Stomach smooth muscle (tissue), 2 donors: ENCODE data around the gene RECK.
"Not testable (repeated sequence)": the region's sequence is repeated elsewhere in the genome, so short reads cannot be mapped to it uniquely, and the experiment has no call there.

ENCODE experiments used
- H3K27ac ChIP-seq: one replicate; pipeline ENCODE4 v1.7.0; 2013; ENCODE audit warnings: mild to moderate bottlenecking, low read length, inconsistent platforms
- H3K27me3 ChIP-seq, 2 donors: one replicate each; pipeline ENCODE4 v1.7.0; 2013; ENCODE audit warnings: low read length in 2 of 2; ENCODE audit not compliant: insufficient read depth in 2 of 2, control insufficient read depth in 1 of 2
- H3K36me3 ChIP-seq, 2 donors: one replicate each; pipeline ENCODE4 v1.7.0; 2013; ENCODE audit warnings: low read length in 2 of 2; ENCODE audit not compliant: control insufficient read depth in 2 of 2, insufficient read depth in 2 of 2
- H3K4me1 ChIP-seq: one replicate; pipeline ENCODE4 v1.7.0; 2013; ENCODE audit warnings: low read length; ENCODE audit not compliant: control insufficient read depth, insufficient read depth
- H3K4me3 ChIP-seq, 2 donors: one replicate each; pipeline ENCODE4 v1.7.0; 2013; ENCODE audit warnings: low read length in 2 of 2
- H3K9ac ChIP-seq, 2 donors: one replicate each; pipeline ENCODE4 v1.7.0; 2013; ENCODE audit warnings: low read length in 2 of 2, mild to moderate bottlenecking in 1 of 2
- H3K9me3 ChIP-seq, 2 donors: one replicate each; pipeline ENCODE4 v1.7.0; 2013; ENCODE audit warnings: low read length in 2 of 2; ENCODE audit not compliant: control insufficient read depth in 2 of 2
- donor health status: healthy.
- donor health status: Pancreatic carcinoma.

RECK gene

DNA sequence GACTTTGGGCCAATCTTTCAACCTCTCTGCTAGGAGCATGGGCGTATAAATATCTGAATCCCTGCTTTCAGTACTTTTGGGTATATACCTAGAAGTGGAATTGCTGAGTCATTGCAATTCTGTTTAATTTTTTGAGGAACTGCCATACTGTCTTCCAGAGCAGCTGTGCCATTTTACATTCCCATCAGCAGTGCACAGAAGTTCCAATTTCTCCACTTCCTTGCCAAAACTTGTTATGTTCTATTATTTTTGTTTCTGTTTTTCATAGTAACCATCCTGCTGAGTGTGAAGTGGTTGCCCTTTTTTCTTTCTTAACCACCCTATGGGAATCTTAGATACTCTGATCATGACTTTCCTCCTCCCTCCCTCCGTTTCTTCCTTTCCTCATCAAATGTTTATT, 121.4 kb downstream of the RECK start:
- H3K9me3 ChIP-seq, result no peaks in the 10 kb centered on the region
- no peaks in the 10 kb centered on the region for H3K27me3 ChIP-seq
- H3K36me3 ChIP-seq, result peaks cover 4 to 9% of the 10 kb centered on the region in 2 donors
- H3K4me1 ChIP-seq, result peaks cover 32% of the 10 kb centered on the region
- H3K9ac ChIP-seq, result no peak overlapping the region
- peak overlapping the region; percentile 53 for H3K27ac ChIP-seq
- no peak overlapping the region for H3K4me3 ChIP-seq

DNA sequence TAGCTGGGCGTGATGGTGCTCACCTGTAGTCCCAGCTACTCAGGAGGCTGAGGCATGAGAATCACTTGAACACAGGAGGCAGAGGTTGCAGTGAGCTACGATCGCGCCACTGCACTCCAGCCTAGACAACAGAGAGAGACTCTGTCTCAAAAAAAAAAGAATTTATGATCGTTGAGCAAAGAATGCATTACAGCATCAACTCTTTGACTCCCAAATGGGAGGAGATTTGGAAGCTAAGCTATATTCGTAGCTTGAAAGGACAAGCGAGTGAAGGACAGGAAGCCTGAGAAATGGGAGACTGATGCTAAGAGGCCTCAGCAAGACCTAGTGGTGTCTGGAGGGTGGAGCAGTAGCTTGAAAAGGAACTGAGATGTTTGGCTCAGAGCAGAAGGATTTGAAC, 122.2 kb downstream of the RECK start:
- Histone ChIP-seq H3K9ac (no peak overlapping the region), H3K9me3 (no peaks in the 10 kb centered on the region), H3K27me3 (no peaks in the 10 kb centered on the region), H3K4me1 (peaks cover 35% of the 10 kb centered on the region), H3K27ac (peak overlapping the region; percentile 53), H3K4me3 (no peak overlapping the region), H3K36me3 (peaks cover 4 to 9% of the 10 kb centered on the region in 2 donors)

DNA sequence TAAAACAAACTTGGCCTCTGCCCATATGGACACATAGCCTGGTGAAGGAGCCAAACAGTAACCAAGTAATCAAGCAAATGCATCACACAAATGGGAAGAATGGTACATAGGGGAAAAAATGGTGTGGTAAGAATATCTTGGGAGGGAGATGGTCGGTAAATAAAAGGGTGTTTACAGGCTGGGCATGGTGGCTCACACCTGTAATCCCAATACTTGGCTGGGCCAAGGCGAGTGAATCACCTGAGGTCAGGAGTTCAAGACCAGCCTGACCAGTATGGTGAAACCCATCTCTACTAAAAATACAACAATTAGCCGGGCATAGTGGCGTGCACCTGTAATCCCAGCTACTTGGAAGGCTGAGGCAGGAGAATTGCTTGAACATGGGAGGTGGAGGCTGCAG, 122.8 kb downstream of the RECK start:
- not testable (repeated sequence) for H3K4me3 ChIP-seq, H3K36me3 ChIP-seq, H3K27me3 ChIP-seq, H3K9me3 ChIP-seq
- Histone ChIP-seq H3K4me1 (peaks cover 30% of the 10 kb centered on the region), H3K9ac (peak overlapping the region in 1 of 2 donors; percentile 13), H3K27ac (peak overlapping the region; percentile 41)

DNA sequence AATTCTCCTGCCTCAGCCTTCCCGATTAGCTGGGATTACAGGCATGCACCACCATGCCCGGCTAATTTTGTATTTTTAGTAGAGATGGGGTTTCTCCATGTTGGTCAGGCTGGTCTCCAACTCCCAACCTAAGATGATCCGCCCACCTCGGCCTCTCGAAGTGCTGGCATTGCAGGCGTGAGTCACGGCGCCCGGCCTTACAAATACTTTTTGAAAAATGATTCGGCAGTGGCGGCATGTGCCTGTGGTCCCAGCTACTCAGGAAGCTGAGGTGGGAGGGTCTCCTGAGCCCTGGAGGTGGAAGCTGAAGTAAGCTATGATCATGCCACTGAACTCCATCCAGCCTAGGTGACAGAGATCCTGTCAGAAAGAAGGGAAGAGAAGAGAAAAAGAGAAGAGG, 123.4 kb downstream of the RECK start:
- peaks cover 29% of the 10 kb centered on the region for H3K4me1 ChIP-seq
- H3K4me3 ChIP-seq, H3K9me3 ChIP-seq, H3K27me3 ChIP-seq, H3K27ac ChIP-seq, H3K9ac ChIP-seq, H3K36me3 ChIP-seq: not testable (repeated sequence)

DNA sequence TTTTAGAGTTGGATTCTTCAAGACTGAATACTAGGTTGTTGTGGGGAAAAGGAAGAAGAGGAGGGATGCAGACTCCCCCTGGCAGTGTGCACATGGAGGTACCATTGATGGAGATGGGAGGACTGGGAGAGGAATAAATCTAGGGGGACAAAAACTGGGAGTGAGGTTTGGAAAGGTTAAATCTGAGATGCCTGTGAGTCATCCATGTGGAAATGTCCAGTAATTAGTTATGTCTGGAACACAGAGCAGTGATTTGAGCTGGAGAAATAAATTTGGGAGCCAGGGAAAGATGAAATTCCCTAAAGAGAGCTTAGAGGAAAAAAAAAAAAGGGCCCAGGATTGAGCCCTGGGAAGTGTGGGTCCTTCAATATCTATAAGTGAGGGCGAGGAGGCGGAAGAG, 124.5 kb downstream of the RECK start:
- Histone ChIP-seq H3K9ac (no peak overlapping the region), H3K36me3 (peaks cover 4 to 9% of the 10 kb centered on the region in 2 donors), H3K4me3 (no peak overlapping the region), H3K4me1 (peaks cover 29% of the 10 kb centered on the region), H3K27ac (no peak overlapping the region), H3K9me3 (no peaks in the 10 kb centered on the region), H3K27me3 (no peaks in the 10 kb centered on the region)

DNA sequence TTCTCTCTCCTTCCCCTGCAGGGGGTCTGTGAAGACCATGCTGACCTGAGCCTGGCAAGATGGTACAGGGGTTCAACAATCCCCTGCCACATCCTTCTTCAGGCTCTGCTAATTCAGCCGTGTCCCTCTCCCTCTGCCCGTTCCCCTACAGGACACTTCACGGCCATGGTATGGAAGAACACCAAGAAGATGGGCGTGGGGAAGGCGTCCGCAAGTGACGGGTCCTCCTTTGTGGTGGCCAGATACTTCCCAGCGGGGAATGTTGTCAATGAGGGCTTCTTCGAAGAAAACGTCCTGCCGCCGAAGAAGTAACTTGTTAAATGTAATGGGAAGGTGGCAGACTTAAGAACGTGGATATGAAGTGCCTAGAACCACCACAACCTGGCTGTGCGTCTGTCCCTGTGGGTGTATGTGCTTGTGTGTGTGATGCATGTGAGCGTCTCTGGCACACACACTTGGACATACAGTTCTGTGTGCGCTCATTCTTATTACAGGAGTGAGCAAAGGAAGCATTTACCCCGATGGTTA, 125.6 kb downstream of the RECK start:
- Histone ChIP-seq H3K27ac (no peak overlapping the region), H3K9ac (no peak overlapping the region), H3K4me1 (peaks cover 34% of the 10 kb centered on the region)

DNA sequence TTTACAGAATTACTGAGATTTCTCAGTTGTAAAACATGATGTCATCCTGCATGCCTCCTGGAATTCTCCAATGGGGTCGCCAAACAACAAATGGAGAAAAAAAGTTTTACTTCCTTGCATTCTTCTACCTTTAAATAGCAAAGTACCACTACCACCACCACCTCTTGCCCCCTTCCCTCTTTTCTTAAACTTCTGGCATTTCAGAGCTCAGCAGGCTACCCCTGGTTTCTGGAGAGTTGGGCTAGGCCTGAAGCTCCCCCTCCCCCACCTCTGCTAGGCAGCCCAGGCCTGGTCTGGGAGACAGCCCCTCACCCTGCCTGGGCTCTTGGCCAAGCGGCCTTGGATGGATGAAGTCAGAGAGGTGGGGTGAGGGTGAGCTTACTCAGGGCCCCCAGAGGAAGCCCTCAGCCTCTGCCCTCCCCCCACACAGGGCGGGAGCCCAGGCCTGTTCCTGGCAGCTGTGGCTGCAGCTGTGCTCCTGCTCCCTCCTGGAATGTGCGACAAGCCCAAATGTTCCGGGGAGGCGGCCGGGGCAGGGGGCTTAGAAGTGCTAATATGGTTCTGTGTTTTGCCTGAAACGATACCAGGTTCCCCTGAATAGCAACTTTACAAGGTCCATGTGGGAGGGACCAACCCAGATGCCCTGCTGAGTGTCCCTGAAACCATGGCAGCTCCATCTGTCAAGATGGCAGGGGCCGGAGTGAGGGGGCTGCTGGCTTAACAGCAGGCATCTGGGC, 126.5 kb downstream of the RECK start:
- no peaks in the 10 kb centered on the region for H3K9me3 ChIP-seq
- H3K9ac ChIP-seq, result peak overlapping the region; percentile 11 to 47
- H3K27ac ChIP-seq, result peak overlapping the region; percentile 82
- H3K36me3 ChIP-seq, result peaks cover 4% of the 10 kb centered on the region in 2 donors
- H3K4me3 ChIP-seq, result peak overlapping the region in 1 of 2 donors; percentile 29
- H3K4me1 ChIP-seq, result peaks cover 32% of the 10 kb centered on the region
- no peaks in the 10 kb centered on the region for H3K27me3 ChIP-seq

More for the DNA sequence above, 125.6 kb downstream of the RECK start:
- no peaks in the 10 kb centered on the region for H3K27me3 ChIP-seq
- H3K4me3 ChIP-seq, result no peak overlapping the region
- peaks cover 4% of the 10 kb centered on the region in 2 donors for H3K36me3 ChIP-seq
- no peaks in the 10 kb centered on the region for H3K9me3 ChIP-seq

DNA sequence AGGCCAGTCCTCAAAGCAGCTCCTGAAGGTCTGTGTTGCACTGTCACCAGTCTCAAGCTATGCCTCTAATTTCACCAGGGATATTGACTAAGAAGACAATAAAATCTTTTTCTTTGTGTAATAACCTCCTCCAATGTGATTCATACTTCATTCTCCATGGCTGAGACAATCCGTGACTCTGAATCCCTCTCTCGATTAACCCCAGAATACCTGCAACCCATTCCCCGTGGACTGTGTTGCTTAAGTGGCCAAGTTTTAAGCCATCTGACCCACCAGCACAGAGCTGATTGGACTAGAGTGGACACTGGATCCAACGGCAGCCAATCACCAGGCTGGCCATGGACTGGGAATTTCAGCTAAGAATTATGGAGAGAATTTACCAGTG, 127.1 kb downstream of the RECK start:
- peaks cover 4% of the 10 kb centered on the region in 2 donors for H3K36me3 ChIP-seq
- peak overlapping the region; percentile 82 for H3K27ac ChIP-seq
- H3K9me3 ChIP-seq, result no peaks in the 10 kb centered on the region
- H3K9ac ChIP-seq, result peak overlapping the region; percentile 11 to 47
- no peaks in the 10 kb centered on the region for H3K27me3 ChIP-seq
- peaks cover 28% of the 10 kb centered on the region for H3K4me1 ChIP-seq
- H3K4me3 ChIP-seq, result no peak overlapping the region

DNA sequence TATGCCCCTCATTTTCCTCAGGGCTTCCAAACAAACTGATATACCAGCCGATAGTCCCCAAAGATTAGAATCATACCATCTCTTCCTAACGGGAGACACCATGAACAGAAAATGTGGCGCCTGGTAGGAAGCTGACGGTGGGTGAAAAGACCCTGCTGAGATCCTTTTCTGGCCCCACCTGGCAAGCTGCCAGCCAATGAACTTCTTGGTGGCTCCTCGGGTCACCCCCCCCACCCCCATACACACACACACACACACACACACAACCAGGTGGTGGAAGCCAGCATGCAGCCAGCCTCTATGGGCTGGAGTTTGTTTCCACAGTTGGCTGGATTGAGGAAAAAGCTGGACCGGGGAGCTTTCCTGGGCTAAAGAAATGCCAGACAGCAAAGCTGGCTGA, 127.7 kb downstream of the RECK start:
- Histone ChIP-seq H3K4me1 (peaks cover 25% of the 10 kb centered on the region), H3K36me3 (peaks cover 4% of the 10 kb centered on the region in 2 donors), H3K27me3 (no peaks in the 10 kb centered on the region), H3K9ac (no peak overlapping the region), H3K27ac (peak overlapping the region; percentile 41), H3K4me3 (no peak overlapping the region), H3K9me3 (no peaks in the 10 kb centered on the region)

DNA sequence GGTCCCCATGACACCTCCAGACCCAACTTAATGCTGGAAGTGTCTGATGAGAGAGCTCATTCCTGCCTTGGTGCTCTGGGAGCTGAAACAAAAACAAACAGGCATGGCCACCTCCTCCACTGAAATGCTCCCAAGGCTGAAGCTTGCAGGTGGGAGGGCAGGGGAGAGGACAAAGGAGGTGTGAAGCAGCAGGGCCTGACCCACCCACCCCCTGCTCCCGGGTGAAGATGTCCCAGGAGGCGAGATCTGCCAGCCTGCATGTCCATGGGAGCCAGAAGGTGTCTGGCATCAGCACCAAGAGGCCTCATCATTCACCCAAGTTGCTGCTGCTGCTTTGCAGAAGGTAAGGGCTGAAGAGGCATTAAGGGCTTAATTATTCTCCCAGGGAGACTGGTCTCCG, 128.3 kb downstream of the RECK start:
- Histone ChIP-seq H3K27me3 (no peaks in the 10 kb centered on the region), H3K4me3 (no peak overlapping the region), H3K9ac (no peak overlapping the region), H3K27ac (peak overlapping the region; percentile 41), H3K4me1 (peaks cover 23% of the 10 kb centered on the region), H3K9me3 (no peaks in the 10 kb centered on the region), H3K36me3 (peaks cover 4% of the 10 kb centered on the region in 2 donors)

DNA sequence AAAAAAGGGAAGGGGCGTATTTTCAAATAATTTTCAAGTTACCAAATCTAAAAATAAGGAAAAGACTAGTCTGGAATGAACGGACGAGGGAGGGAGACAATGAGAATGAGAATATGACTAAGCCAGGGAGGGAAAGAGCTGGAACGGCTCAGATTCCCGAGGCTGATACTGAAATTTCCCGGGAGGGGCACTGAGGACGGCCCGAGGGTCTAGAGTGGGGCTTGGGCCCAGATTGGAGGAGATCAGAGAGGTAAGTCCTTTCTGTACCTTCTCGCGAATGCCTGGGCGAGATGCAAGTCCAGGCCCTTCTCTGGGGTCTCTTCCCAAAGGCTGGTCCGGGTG, 129.1 kb downstream of the RECK start:
- Histone ChIP-seq H3K4me1 (peaks cover 23% of the 10 kb centered on the region), H3K9ac (peak overlapping the region; percentile 61 to 62), H3K27me3 (no peaks in the 10 kb centered on the region), H3K9me3 (no peaks in the 10 kb centered on the region), H3K27ac (no peak overlapping the region), H3K36me3 (peaks cover 2 to 4% of the 10 kb centered on the region in 2 donors), H3K4me3 (peak overlapping the region; percentile 79 to 82)
